Ascending aorta (tissue), 2 donors: ENCODE results near the gene ENDOD1. TPM values are rescaled to one million over a fixed set of nuclear protein-coding genes. Genes with fewer than 3 reads are reported as not detected.
A peak's percentile ranks its signal among the peaks of the same experiment; 100 is the strongest.

Experiments used
- DNase-seq, 2 donors: peaks; one replicate each; pipeline ENCODE4 v3.0.0-alpha.2; 2019; ENCODE audit warnings: low spot score in 2 of 2
- H3K27ac ChIP-seq, 2 donors: fragments of 200-600 bp; sonication (generic); one replicate each; pipeline ENCODE4 v1.5.1; 2016 to 2017; ENCODE audit warnings: mild to moderate bottlenecking in 1 of 2
- H3K27me3 ChIP-seq: fragments of 200-600 bp; sonication (generic); one replicate; pipeline ENCODE4 v1.5.1; 2017
- H3K36me3 ChIP-seq, 2 donors: fragments of 200-600 bp; sonication (generic); one replicate each; pipeline ENCODE4 v1.5.1; 2016
- H3K4me1 ChIP-seq, 2 donors: fragments of 200-600 bp; sonication (generic); one replicate each; pipeline ENCODE4 v1.5.1; 2016 to 2017; ENCODE audit warnings: mild to moderate bottlenecking in 1 of 2
- H3K4me3 ChIP-seq, 2 donors: fragments of 200-600 bp; sonication (generic); one replicate each; pipeline ENCODE4 v1.5.1; 2016 to 2017; ENCODE audit warnings: mild to moderate bottlenecking in 1 of 2
- H3K9me3 ChIP-seq, 2 donors: fragments of 200-600 bp; sonication (generic); one replicate each; pipeline ENCODE4 v1.5.1; 2016
- CTCF ChIP-seq, 3 experiments: fragments of 200-600 bp in 2 of 3; fragments of 450-650 bp in 1 of 3; sonication (generic) in 2 of 3; IDR thresholded peaks; one replicate each; pipeline ENCODE4 v1.5.1; 2016 to 2019; ENCODE audit warnings: antibody characterized with exemption in 3 of 3, mild to moderate bottlenecking in 1 of 3, moderate library complexity in 1 of 3
- intact Hi-C: fragments of 100-400 bp; cut with DNase I; formaldehyde crosslinking; loops from one replicate; pipeline ENCODE4 v1.15.1; 2023
- total RNA-seq: library from RNA; depleted of rRNA; stranded (reverse); fragments of >200 nt; gene quantifications from one replicate; pipeline ENCODE4 v1.1.0, GENCODE V29; 2016

ENDOD1 gene
- total RNA-seq, 1 donor from 2014 or later = 60.2 TPM

- Histone ChIP-seq H3K4me1 (peaks cover 10 to 27% of the 10 kb centered on the region in 2 donors), H3K27ac (no peak overlapping the region), H3K9me3 (no peaks in the 10 kb centered on the region), H3K36me3 (no peaks in the 10 kb centered on the region), H3K4me3 (no peak overlapping the region), H3K27me3 (no peaks in the 10 kb centered on the region)
- no peak for DNase-seq
- no peak for TF ChIP-seq CTCF (IDR thresholded peaks at IDR 0.05)
- intact Hi-C loops = loop anchor here (10.0 kb wide), 2 partner anchors 480 to 560 kb away; no protein-coding TSS in a partner anchor
These were observed 5.1 kb upstream of the ENDOD1 start for GRCh38 chr11:95084509-95084908.

- no peak for DNase-seq
- H3K4me3 ChIP-seq = no peak overlapping the region
- TF ChIP-seq CTCF (IDR thresholded peaks at IDR 0.05) = no peak
- H3K36me3 ChIP-seq = no peaks in the 10 kb centered on the region
- no peaks in the 10 kb centered on the region for H3K9me3 ChIP-seq
- intact Hi-C loops = loop anchor here (5.0 to 10.0 kb wide), 3 partner anchors 147 to 560 kb away; partner anchors contain the start of gene SESN3
- no peak overlapping the region for H3K27ac ChIP-seq
- H3K27me3 ChIP-seq = no peaks in the 10 kb centered on the region
- peaks cover 10 to 22% of the 10 kb centered on the region in 2 donors for H3K4me1 ChIP-seq
These were observed 4.4 kb upstream of the ENDOD1 start for GRCh38 chr11:95085117-95085816.

GRCh38 chr11:95086151-95086550 is 3.5 kb upstream of the ENDOD1 start:
- peaks cover 7 to 21% of the 10 kb centered on the region in 2 donors for H3K4me1 ChIP-seq
- no peak for DNase-seq
- no peaks in the 10 kb centered on the region for H3K27me3 ChIP-seq
- intact Hi-C loops = loop anchor here (5.0 to 10.0 kb wide), 3 partner anchors 146 to 559 kb away; partner anchors contain the start of gene SESN3
- H3K4me3 ChIP-seq = no peak overlapping the region
- no peak for TF ChIP-seq CTCF (IDR thresholded peaks at IDR 0.05)
- H3K36me3 ChIP-seq = no peaks in the 10 kb centered on the region
- no peak overlapping the region for H3K27ac ChIP-seq
- no peaks in the 10 kb centered on the region for H3K9me3 ChIP-seq

GRCh38 chr11:95086836-95087570 is 2.6 kb upstream of the ENDOD1 start:
- TF ChIP-seq CTCF (IDR thresholded peaks at IDR 0.05) = no peak
- intact Hi-C loops = loop anchor here (5.0 to 10.0 kb wide), 3 partner anchors 145 to 558 kb away; partner anchors contain the start of gene SESN3
- H3K4me3 ChIP-seq = no peak overlapping the region
- H3K4me1 ChIP-seq = peaks cover 4 to 20% of the 10 kb centered on the region in 2 donors
- DNase-seq = no peak
- no peaks in the 10 kb centered on the region for H3K27me3 ChIP-seq
- no peaks in the 10 kb centered on the region for H3K36me3 ChIP-seq
- no peaks in the 10 kb centered on the region for H3K9me3 ChIP-seq
- no peak overlapping the region for H3K27ac ChIP-seq

GRCh38 chr11:95088946-95089619 is 563 bp upstream of the ENDOD1 start:
- H3K27ac ChIP-seq = peak overlapping the region; percentile 90 to 94
- TF ChIP-seq CTCF (IDR thresholded peaks at IDR 0.05) = no peak
- H3K36me3 ChIP-seq = no peaks in the 10 kb centered on the region
- peak overlapping the region; percentile 82 to 97 for H3K4me3 ChIP-seq
- no peaks in the 10 kb centered on the region for H3K27me3 ChIP-seq
- peaks cover 8 to 32% of the 10 kb centered on the region in 2 donors for H3K4me1 ChIP-seq
- no peaks in the 10 kb centered on the region for H3K9me3 ChIP-seq
- intact Hi-C loops = loop anchor here (1.0 to 10.0 kb wide), 6 partner anchors 13 to 700 kb away; partner anchors contain the start of genes FAM76B and SESN3
- no peak for DNase-seq
